Left forelimb (tissue), 1 donor: ENCODE measurements around the gene KLHL13.
"Not testable (repeated sequence)": the region's sequence is repeated elsewhere in the genome, so short reads cannot be mapped to it uniquely, and the experiment has no call there.

ENCODE experiments used
- DNase-seq: peaks from one replicate; pipeline ENCODE4 v3.0.0-alpha.2; 2018; ENCODE audit warnings: low spot score

KLHL13 gene

GRCh38 chrX:117992192-117992723 is 124.4 kb downstream of the KLHL13 start:
- DNase-seq = no peak

GRCh38 chrX:117990438-117990837 is 126.2 kb downstream of the KLHL13 start:
- DNase-seq = no peak

DNA sequence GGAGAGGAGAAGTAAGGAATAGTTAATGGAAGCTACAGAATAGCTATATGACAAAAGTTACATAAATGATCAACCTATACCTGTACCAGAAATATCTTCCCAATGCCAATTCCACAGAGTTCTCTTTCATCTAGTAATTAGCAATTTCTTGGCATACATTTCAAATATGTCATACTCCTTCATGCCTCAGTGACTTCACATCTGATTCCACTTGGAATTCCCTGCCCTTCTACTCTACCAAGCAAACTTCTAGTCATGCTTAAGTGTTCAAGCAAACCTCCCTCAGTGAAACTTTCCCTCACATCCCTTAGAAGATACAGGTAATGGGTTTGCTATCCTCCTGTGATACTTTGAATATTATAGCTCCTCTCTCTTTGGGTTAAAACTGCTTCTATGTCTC is 127.1 kb downstream of the KLHL13 start:
- DNase-seq = no peak

- DNase-seq = no peak
Observed at GRCh38 chrX:117987373-117987772, 129.2 kb downstream of the KLHL13 start.

GRCh38 chrX:117985241-117985640 is 131.4 kb downstream of the KLHL13 start:
- no peak for DNase-seq

GRCh38 chrX:117982694-117983392 is 133.8 kb downstream of the KLHL13 start:
- DNase-seq = no peak

DNA sequence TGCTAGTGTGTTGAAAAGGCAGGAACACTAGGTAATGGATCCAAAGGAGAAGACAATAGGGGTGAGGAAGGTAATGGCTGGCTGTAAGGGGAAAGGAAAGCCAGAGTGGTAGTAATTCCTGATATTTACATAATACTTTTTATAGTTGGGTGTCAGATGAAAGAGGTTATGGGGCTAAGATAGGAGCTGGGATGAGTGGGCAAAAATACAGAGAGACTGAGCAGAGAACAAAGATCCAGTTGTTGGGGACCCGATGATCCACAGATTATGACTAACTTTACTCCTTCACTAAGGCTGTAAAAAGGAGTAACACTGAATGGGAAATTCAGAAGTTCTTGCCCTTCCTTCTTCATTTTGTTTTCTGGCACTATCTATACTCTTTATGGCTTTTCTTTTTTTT is 138.2 kb downstream of the KLHL13 start:
- DNase-seq = no peak

DNA sequence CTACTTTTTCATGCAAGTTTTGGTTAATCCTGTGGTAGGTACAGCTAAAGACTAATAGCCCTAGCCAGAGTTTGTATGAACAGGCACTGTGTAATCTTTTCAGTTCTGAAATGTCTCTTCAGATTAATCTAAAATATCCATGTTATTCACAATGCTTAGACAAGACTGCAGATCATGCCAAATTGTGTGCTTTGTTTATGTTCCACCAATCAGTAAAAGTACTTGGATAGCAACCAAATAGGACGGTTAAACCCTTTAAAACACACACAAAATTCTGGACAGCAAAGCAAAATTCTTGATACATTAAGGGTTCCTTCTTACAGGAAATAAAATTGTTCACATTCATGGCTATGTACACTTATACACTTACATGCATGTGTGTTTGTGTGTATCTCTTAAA is 139.1 kb downstream of the KLHL13 start:
- DNase-seq = no peak

GRCh38 chrX:117973110-117973807 is 143.4 kb downstream of the KLHL13 start:
- no peak for DNase-seq

GRCh38 chrX:117972711-117973109 is 143.9 kb downstream of the KLHL13 start:
- DNase-seq = no peak

GRCh38 chrX:117969782-117970181 is 146.8 kb downstream of the KLHL13 start:
- DNase-seq = no peak

GRCh38 chrX:117969328-117969727 is 147.3 kb downstream of the KLHL13 start:
- DNase-seq = no peak

GRCh38 chrX:117959045-117959444 is 157.6 kb downstream of the KLHL13 start:
- no peak for DNase-seq

DNA sequence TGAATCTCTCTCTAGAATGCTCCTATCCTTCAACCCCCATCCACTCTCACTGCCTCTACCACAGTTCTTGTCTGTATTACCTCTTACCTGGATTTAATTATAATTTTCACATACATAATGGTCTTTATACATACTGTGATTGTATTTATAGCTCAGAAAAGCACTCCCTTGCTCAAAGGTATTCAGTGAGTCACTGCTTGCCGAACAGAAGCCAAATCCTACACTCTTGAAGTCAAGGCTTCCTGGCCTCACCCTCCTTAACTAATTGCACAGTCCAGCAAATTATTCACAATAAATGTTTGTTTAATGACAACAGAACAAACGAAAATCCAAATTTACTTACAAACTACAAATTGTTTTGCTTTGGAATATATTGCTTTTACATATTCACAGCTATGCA is 159.5 kb downstream of the KLHL13 start:
- no peak for DNase-seq

GRCh38 chrX:117939296-117939695 is 177.3 kb downstream of the KLHL13 start:
- not testable (repeated sequence) for DNase-seq

GRCh38 chrX:117936118-117936517 is 180.5 kb downstream of the KLHL13 start:
- DNase-seq = no peak

- not testable (repeated sequence) for DNase-seq
Observed at GRCh38 chrX:117930116-117930515, 186.5 kb downstream of the KLHL13 start.

GRCh38 chrX:117919755-117920154 is 196.9 kb downstream of the KLHL13 start:
- DNase-seq = no peak

DNA sequence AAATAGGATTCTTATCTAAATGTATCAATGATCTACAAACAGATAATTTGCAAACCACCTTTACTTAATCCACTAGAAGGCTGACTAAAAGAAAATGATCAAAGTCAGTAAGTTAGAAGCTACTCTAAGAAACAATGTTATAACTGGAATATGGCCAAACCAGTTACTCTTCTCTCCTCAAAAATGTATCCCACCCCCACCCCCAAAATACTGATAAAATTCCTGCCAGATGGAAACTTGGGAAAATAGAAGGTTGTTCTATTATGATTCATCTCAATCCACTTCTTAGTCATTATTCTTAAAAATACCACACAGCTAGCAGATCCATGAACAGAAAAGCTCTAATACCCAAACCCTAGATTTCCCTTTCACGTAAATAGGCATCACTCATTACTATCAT is 206.4 kb downstream of the KLHL13 start:
- no peak for DNase-seq

DNA sequence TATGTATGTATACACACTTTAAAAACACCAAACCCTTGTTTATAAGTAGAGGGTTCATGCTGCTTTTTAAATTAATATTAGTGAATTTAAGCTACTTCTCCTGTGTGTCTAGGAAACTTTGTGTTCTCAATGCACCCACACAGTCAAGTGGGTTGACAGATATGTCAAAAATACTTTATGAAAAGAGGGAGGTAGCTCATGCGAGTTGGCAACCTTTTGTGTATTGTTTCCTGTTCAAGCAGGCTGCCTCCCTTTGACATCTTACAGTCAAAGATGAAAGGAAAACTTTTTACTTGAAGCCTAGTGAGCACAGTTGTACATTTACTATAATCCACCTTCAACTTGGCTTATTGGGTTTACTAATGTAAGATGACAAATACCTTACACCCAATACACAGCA is 218.4 kb downstream of the KLHL13 start:
- no peak for DNase-seq

DNA sequence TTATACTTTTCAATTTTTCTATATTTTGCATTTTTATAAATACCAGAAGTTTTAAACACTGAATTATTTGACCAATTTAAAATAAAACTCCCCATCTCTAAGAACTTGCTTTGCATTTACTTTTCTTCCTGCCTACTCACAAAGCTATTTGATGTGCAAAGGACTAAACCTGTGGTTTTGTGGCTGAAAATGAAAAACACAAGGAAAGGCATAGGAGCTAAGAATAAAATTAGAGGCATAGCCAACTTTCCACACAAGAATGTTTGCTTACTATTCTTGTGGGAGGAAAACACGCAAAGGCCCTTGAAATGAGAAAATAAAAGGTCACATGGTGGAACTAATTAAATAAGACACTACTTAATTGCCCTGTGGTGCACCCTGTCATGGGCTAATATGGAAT is 221.2 kb downstream of the KLHL13 start:
- DNase-seq = no peak

DNA sequence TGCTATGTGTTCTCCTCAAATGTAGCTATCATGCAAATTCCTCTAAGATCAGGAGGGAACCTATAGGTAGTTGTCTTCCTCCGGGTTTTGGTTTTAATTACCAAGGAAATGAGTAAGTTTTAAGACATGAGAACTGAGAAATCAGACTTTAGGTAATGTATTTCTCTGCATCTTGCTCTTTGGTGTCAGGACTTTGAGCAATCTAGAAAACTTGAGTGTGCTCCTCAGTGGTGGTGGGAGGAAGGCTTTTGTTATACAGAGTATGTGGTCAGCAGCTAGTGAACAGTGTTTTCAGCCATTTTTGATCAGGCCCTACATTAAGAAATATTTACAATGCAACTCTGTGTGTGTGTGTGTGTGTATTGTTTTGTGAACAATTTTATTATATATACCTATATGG is 224.1 kb downstream of the KLHL13 start:
- DNase-seq = no peak

GRCh38 chrX:117871796-117872195 is 244.8 kb downstream of the KLHL13 start:
- no peak for DNase-seq

- no peak for DNase-seq
Observed at GRCh38 chrX:117860517-117860916, 256.1 kb downstream of the KLHL13 start.
